CD4-positive, alpha-beta T cell (primary cell): Measurements from ENCODE around the gene ZNF276. TPM values are rescaled to one million over a fixed set of nuclear protein-coding genes. Genes with fewer than 3 reads are reported as not detected.
"Not testable (repeated sequence)": the region's sequence is repeated elsewhere in the genome, so short reads cannot be mapped to it uniquely, and the experiment has no call there.

Experiments
- ATAC-seq: fragments of 200-7000 bp; cut with Tn5 transposase; one replicate; pipeline ENCODE4 v1.10.0; 2022; ENCODE audit warnings: mild to moderate bottlenecking; ENCODE audit not compliant: poor library complexity
- CTCF ChIA-PET: fragments of 350-600 bp; sonication (Branson Sonifier 250); formaldehyde crosslinking; loops from one replicate; lab custom pipeline; 2021; ENCODE audit warnings: antibody characterized with exemption, inconsistent platforms; lab: Charles Lee
- POLR2A ChIA-PET: fragments of 350-600 bp; sonication (Branson Sonifier 250); formaldehyde crosslinking; loops from one replicate; lab custom pipeline; 2021; ENCODE audit warnings: antibody characterized with exemption, inconsistent platforms; lab: Charles Lee
- DNase-seq, 14 experiments: peaks; one replicate each; pipeline ENCODE4 v3.0.0-alpha.2; 2013 to 2020; ENCODE audit warnings: mixed read lengths in 2 of 14
- H3K27ac ChIP-seq, 2 donors: one replicate each; pipeline versions ENCODE4 v1.5.1 to v1.7.0; 2013; ENCODE audit warnings: low read length in 2 of 2, low read depth in 1 of 2, mild to moderate bottlenecking in 1 of 2
- H3K27me3 ChIP-seq, 2 experiments: 1 replicate in 1 of 2; 2 replicates in 1 of 2; pipeline versions ENCODE4 v1.6.1 to v1.7.0; 2013; ENCODE audit warnings: low read length in 2 of 2, control low read depth in 1 of 2, mild to moderate bottlenecking in 1 of 2, moderate library complexity in 1 of 2; ENCODE audit not compliant: insufficient read depth in 2 of 2, control insufficient read depth in 1 of 2
- H3K36me3 ChIP-seq: one replicate; pipeline ENCODE4 v1.6.1; 2013; ENCODE audit warnings: low read length, control low read depth; ENCODE audit not compliant: insufficient read depth
- H3K4me1 ChIP-seq: one replicate; pipeline ENCODE4 v1.6.1; 2013; ENCODE audit warnings: low read length, control low read depth; ENCODE audit not compliant: insufficient read depth
- H3K4me3 ChIP-seq: one replicate; pipeline ENCODE4 v1.5.1; 2013; ENCODE audit warnings: mild to moderate bottlenecking, low read length, moderate library complexity
- H3K9me3 ChIP-seq, 2 experiments: 1 replicate in 1 of 2; 2 replicates in 1 of 2; pipeline versions ENCODE4 v1.6.1 to v1.7.0; 2013; ENCODE audit warnings: low read length in 2 of 2, mild to moderate bottlenecking in 2 of 2, control low read depth in 1 of 2, moderate library complexity in 1 of 2; ENCODE audit not compliant: control insufficient read depth in 1 of 2, insufficient read depth in 1 of 2
- H3K27ac Mint-ChIP-seq: one replicate; pipeline ENCODE4 v1.8.0; 2020; ENCODE audit warnings: mixed read lengths
- H3K27me3 Mint-ChIP-seq: one replicate; pipeline ENCODE4 v1.8.0; 2021; ENCODE audit warnings: mixed read lengths
- H3K36me3 Mint-ChIP-seq: one replicate; pipeline ENCODE4 v1.8.0; 2021; ENCODE audit warnings: low read depth, mixed read lengths
- H3K4me1 Mint-ChIP-seq: one replicate; pipeline ENCODE4 v1.8.0; 2021; ENCODE audit warnings: low read depth, mixed read lengths
- H3K4me3 Mint-ChIP-seq: one replicate; pipeline ENCODE4 v1.8.0; 2020; ENCODE audit warnings: mild to moderate bottlenecking, mixed read lengths
- H3K9me3 Mint-ChIP-seq: one replicate; pipeline ENCODE4 v1.8.0; 2020; ENCODE audit warnings: mixed read lengths
- intact Hi-C, 2 experiments: fragments of 100-400 bp; cut with DNase I in 1 of 2; cut with micrococcal nuclease in 1 of 2; formaldehyde crosslinking; loops; one replicate each; pipeline versions ENCODE4 v1.15.1 to v1.9.0; 2023 to 2025; cut with DNase I, micrococcal nuclease
- total RNA-seq, 174 experiments: library from RNA in 2 of 174; stranded (reverse) in 2 of 174; gene quantifications; one replicate each; pipeline ENCODE4 v1.2.3 and lab custom pipeline; 2021 to 2026
- TF ChIP-seq, protein P1 (sequence below): fragments of 200-600 bp; IDR thresholded peaks from one replicate; pipeline ENCODE4 v1.8.0; 2022; ENCODE audit warnings: antibody characterized with exemption, mild to moderate bottlenecking

ZNF276 gene
- total RNA-seq, 2 experiments from 2014 or later: 127 to 137 TPM

DNA sequence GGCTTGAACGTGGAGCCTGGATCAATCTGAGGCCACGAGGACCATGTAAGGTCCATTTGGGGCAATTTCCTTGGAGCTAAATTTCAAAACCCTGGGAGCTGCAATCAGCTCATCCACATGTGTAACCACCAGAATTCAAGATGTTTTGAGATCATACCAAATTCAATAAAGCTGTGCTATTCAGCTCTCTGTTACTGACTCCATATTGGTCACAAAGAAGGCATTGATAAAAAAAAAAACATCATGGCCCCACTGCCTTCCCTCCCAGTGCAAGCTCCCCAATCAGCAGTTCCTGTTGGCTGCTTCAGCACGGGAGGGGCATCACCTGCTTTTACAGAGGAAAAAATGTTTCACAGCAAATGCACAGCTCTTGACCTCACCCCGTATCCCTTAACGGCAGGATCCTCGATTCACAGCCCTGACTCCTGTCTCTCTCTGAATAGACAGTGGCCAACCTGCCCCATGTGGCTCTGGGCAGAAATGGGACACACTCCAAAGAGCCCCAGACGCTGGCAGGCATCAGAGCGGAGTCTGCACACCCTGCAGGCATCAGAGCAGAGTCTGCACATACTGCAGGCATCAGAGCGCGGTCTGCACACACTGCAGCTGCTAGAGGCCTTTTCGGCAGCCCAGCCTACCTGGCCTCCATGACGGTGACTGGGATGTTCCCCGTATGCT, 58.0 kb downstream of the ZNF276 start:
- POLR2A ChIA-PET: no interaction called here
- H3K4me1 ChIP-seq: peaks cover 6% of the 10 kb centered on the region
- no peaks in the 10 kb centered on the region for H3K9me3 Mint-ChIP-seq
- no peak overlapping the region for H3K4me3 ChIP-seq
- H3K4me3 Mint-ChIP-seq: no peak overlapping the region
- H3K36me3 Mint-ChIP-seq: no peaks in the 10 kb centered on the region
- peaks cover 8% of the 10 kb centered on the region for H3K4me1 Mint-ChIP-seq
- CTCF ChIA-PET: no interaction called here
- DNase-seq (no peak), ATAC-seq (no peak)
- H3K27ac ChIP-seq: no peak overlapping the region
- no peaks in the 10 kb centered on the region for H3K27me3 ChIP-seq
- no peak overlapping the region for H3K27ac Mint-ChIP-seq
- TF ChIP-seq, protein P1, sequence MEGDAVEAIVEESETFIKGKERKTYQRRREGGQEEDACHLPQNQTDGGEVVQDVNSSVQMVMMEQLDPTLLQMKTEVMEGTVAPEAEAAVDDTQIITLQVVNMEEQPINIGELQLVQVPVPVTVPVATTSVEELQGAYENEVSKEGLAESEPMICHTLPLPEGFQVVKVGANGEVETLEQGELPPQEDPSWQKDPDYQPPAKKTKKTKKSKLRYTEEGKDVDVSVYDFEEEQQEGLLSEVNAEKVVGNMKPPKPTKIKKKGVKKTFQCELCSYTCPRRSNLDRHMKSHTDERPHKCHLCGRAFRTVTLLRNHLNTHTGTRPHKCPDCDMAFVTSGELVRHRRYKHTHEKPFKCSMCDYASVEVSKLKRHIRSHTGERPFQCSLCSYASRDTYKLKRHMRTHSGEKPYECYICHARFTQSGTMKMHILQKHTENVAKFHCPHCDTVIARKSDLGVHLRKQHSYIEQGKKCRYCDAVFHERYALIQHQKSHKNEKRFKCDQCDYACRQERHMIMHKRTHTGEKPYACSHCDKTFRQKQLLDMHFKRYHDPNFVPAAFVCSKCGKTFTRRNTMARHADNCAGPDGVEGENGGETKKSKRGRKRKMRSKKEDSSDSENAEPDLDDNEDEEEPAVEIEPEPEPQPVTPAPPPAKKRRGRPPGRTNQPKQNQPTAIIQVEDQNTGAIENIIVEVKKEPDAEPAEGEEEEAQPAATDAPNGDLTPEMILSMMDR: no peak
- H3K9me3 ChIP-seq: no peaks in the 10 kb centered on the region
- intact Hi-C loops: no loop called here
- H3K36me3 ChIP-seq: no peaks in the 10 kb centered on the region
- H3K27me3 Mint-ChIP-seq: no peaks in the 10 kb centered on the region

DNA sequence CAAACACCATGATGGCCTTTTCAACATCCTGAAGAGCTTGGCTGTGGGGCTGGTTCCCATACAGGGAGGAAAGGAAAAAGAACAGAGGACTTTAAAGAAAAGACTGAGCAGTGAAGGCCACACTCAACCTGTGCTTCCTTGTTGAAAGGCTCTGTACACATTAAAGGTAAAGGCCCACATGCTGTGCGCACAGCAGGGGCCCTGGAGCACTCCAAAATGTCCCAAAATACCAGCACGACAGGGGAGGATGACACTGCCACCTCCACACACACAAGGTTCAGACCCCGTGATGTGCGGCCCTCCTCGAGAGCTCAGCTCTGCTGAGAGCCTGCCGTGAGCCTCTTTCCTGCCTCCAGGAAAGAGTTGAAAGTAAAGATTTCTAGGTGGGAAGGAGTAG, 58.6 kb downstream of the ZNF276 start:
- TF ChIP-seq, protein P1: no peak
- DNase-seq (no peak), ATAC-seq (no peak)
- H3K4me1 Mint-ChIP-seq: peaks cover 13% of the 10 kb centered on the region
- ChIA-PET CTCF (no interaction called here), POLR2A (no interaction called here)
- no peak overlapping the region for H3K27ac Mint-ChIP-seq
- H3K36me3 ChIP-seq: no peaks in the 10 kb centered on the region
- no peaks in the 10 kb centered on the region for H3K27me3 ChIP-seq
- intact Hi-C loops: loop anchor here in 1 of 2 experiments (5.0 kb wide), 1 partner anchor 33 kb away; no protein-coding TSS in a partner anchor
- no peaks in the 10 kb centered on the region for H3K9me3 ChIP-seq
- no peaks in the 10 kb centered on the region for H3K27me3 Mint-ChIP-seq
- peaks cover 11% of the 10 kb centered on the region for H3K4me1 ChIP-seq
- no peak overlapping the region for H3K4me3 Mint-ChIP-seq
- H3K9me3 Mint-ChIP-seq: no peaks in the 10 kb centered on the region
- no peak overlapping the region for H3K4me3 ChIP-seq
- H3K36me3 Mint-ChIP-seq: no peaks in the 10 kb centered on the region
- H3K27ac ChIP-seq: no peak overlapping the region

DNA sequence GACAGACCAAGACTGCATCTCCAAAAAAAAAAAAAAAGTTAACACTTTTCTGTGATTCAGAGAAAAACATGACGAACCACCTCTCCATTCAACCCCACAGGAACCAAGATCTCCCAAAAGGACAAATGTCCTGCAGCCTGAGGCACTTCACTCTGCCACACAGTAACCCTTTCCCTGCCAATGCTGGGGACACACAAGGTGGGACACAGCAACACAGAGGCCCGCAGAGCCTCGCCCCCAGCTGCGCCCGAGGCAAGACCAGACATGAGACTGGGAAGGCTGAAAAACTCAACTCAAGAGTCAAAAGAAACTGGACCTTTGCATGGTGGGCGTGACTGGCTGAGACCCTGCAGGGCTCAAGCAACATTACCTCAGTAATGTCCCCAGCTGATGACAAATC, 61.2 kb downstream of the ZNF276 start:
- DNase-seq: no peak
- no peaks in the 10 kb centered on the region for H3K27me3 ChIP-seq
- H3K27ac Mint-ChIP-seq: peak overlapping the region; percentile 52
- no peaks in the 10 kb centered on the region for H3K36me3 ChIP-seq
- no peak overlapping the region for H3K4me3 ChIP-seq
- H3K27me3 Mint-ChIP-seq: no peaks in the 10 kb centered on the region
- no peak for ATAC-seq
- H3K9me3 ChIP-seq: no peaks in the 10 kb centered on the region
- no peak overlapping the region for H3K27ac ChIP-seq
- peaks cover 36% of the 10 kb centered on the region for H3K4me1 ChIP-seq
- ChIA-PET POLR2A (no interaction called here), CTCF (interaction anchor here (0.6 kb wide), 1 partner anchor 91 kb away, joined by 4 read pairs; the partner anchor contains the start of gene TCF25)
- no peaks in the 10 kb centered on the region for H3K36me3 Mint-ChIP-seq
- intact Hi-C loops: loop anchor here in 1 of 2 experiments (5.0 kb wide), 1 partner anchor 35 kb away; no protein-coding TSS in a partner anchor
- H3K4me3 Mint-ChIP-seq: no peak overlapping the region
- TF ChIP-seq, protein P1: no peak
- peaks cover 31% of the 10 kb centered on the region for H3K4me1 Mint-ChIP-seq
- H3K9me3 Mint-ChIP-seq: no peaks in the 10 kb centered on the region

DNA sequence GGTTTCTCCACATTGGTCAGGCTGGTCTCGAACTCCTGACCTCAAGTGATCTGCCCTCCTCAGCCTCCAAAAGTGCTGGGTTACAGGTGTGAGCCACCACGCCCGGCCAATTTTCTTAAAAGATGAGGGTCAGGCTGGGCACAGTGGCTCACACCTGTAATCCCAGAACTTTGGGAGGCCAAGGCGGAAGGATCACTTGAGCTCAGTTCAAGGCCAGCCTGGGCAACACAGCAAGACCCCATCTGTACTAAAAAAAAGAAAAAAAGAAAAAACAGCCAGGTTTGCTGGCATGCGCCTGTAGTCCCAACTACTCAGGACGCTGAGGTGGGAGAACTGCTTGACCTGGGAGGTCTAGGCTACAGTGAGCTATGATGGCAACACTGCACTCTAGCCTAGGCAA, 62.6 kb downstream of the ZNF276 start:
- H3K27ac ChIP-seq, ATAC-seq, H3K36me3 ChIP-seq, H3K36me3 Mint-ChIP-seq, H3K27me3 ChIP-seq, H3K27me3 Mint-ChIP-seq, CTCF ChIA-PET, H3K9me3 Mint-ChIP-seq, DNase-seq, H3K9me3 ChIP-seq, H3K4me3 ChIP-seq: not testable (repeated sequence)
- Mint-ChIP-seq H3K27ac (peak overlapping the region; percentile 69), H3K4me1 (peaks cover 31% of the 10 kb centered on the region), H3K4me3 (peak overlapping the region; percentile 11)
- POLR2A ChIA-PET: interaction anchor here (0.6 to 2.3 kb wide), 4 partner anchors 36 to 91 kb away, joined by 3 to 8 read pairs (median 4); partner anchors contain the start of gene TCF25
- peaks cover 37% of the 10 kb centered on the region for H3K4me1 ChIP-seq
- intact Hi-C loops: loop anchor here (2.0 to 5.0 kb wide), 2 partner anchors 37 to 83 kb away; partner anchors contain the start of gene SPATA2L (in 1 of the 2)
